Kidney (tissue), 14 donors: ENCODE data around the gene AP2A2. TPM values are rescaled to one million over a fixed set of nuclear protein-coding genes. Genes with fewer than 3 reads are reported as not detected.

Source experiments
- DNase-seq, 5 donors: peaks; one replicate each; pipeline ENCODE4 v3.0.0-alpha.2; 2013 to 2020
- FAIRE-seq: peaks from 2 replicates; lab custom pipeline; 2012; peaks lifted over from hg19 to GRCh38; lab: Jason Lieb, UNC
- H3K27ac ChIP-seq, 2 donors: one replicate each; pipeline ENCODE4 v1.7.0; 2013; ENCODE audit warnings: low read depth in 2 of 2, low read length in 2 of 2, inconsistent platforms in 1 of 2
- H3K27me3 ChIP-seq: one replicate; pipeline ENCODE4 v1.7.1; 2013; ENCODE audit warnings: low read length, inconsistent platforms; ENCODE audit not compliant: control insufficient read depth, insufficient read depth
- H3K36me3 ChIP-seq, 3 donors: one replicate each; pipeline versions ENCODE4 v1.7.0 to v1.7.1; 2013; ENCODE audit warnings: low read length in 3 of 3, control low read depth in 1 of 3, inconsistent platforms in 1 of 3; ENCODE audit not compliant: insufficient read depth in 3 of 3, control insufficient read depth in 2 of 3
- H3K4me1 ChIP-seq, 3 donors: one replicate each; pipeline versions ENCODE4 v1.7.0 to v1.7.1; 2013; ENCODE audit warnings: low read length in 3 of 3, inconsistent platforms in 1 of 3, low read depth in 1 of 3; ENCODE audit not compliant: control insufficient read depth in 2 of 3, insufficient read depth in 2 of 3
- H3K4me3 ChIP-seq, 3 donors: one replicate each; pipeline versions ENCODE4 v1.7.0 to v1.8.1; 2013; ENCODE audit warnings: low read length in 3 of 3, control low read depth in 1 of 3, inconsistent platforms in 1 of 3
- H3K9ac ChIP-seq, 3 donors: one replicate each; pipeline versions ENCODE4 v1.7.0 to v1.7.1; 2013; ENCODE audit warnings: low read length in 3 of 3, control low read depth in 1 of 3, inconsistent platforms in 1 of 3
- H3K9me3 ChIP-seq, 3 donors: one replicate each; pipeline versions ENCODE4 v1.7.0 to v1.7.1; 2013; ENCODE audit warnings: low read length in 3 of 3, control low read depth in 1 of 3, inconsistent platforms in 1 of 3; ENCODE audit not compliant: control insufficient read depth in 2 of 3, insufficient read depth in 1 of 3
- intact Hi-C: fragments of 100-400 bp; cut with DNase I; formaldehyde crosslinking; loops from one replicate; pipeline ENCODE4 v1.11.1; 2022
- polyA plus RNA-seq: library from polyadenylated mRNA; stranded (reverse); fragments of 350-450 nt; fragmentation: Illumina TruSeq; extraction: RNeasy Lipid Tissue Mini Kit (QIAGEN cat#74804); gene quantifications from one replicate; pipeline ENCODE4 v1.2.3, GENCODE V29; 2014; ENCODE audit warnings: low read depth, low replicate concordance; ENCODE audit not compliant: insufficient read depth
- total RNA-seq: library from RNA; stranded (reverse); fragmentation: NEBNext Ultra II Directional; extraction: Animal tissue kit (Norgen Biotek cat#: 25700); gene quantifications from one replicate; pipeline ENCODE4 v1.2.1, GENCODE V29; 2021
- TF ChIP-seq, protein P1 (sequence below): IDR thresholded peaks from 3 replicates; pipeline ENCODE4 v1.5.1; 2012; ENCODE audit warnings: mild to moderate bottlenecking, moderate library complexity, borderline replicate concordance; ENCODE audit not compliant: insufficient read depth; ENCODE audit errors: extremely low read depth
- donor health status: control.
- donor health status: control.
- donor health status: control.
- donor health status: control.
- donor health status: control.
- donor health status: DM: yes; HTN: yes; CAD: no.
- donor health status: Normal renal cell carcinoma (clear cell type).

AP2A2 gene
- total and polyA plus RNA-seq, 2 donors from 2014 or later, result 76.5 to 144 TPM

DNA sequence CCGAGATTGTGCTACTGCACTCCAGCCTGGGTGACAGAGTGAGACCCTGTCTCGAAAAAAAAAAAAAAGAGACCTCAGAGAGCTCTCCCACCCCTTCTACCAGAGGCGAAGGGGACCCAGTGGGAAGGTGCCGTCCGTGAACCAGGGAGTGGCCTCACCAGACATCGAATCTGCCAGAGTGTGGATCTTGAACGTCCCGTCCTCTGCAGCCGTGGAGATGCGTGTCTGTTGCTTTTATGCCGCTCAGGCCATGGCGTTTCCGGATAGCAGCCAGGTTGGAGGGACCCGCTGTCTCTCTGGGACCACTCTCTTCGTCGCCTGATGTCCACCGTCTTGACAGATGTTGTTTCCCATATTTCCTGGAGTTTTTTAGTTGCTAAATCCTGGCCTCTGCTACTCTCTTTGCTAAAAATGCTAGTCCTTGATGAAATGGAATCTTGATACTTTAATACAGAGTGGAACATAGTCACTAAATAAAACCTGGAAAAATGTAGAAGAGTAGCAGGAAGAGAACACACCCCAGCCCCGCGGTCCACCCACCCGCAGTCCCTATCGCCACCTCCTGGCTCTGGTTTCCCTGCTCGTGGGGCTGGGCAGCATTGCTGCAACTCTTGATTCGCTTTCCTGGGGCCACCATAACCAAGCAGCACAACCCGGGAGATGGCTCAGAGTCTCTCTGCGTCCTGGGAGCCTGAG lies 122.9 kb downstream of the AP2A2 start:
- intact Hi-C loops, result loop anchor here (10.0 kb wide), 1 partner anchor 194 kb away; no protein-coding TSS in a partner anchor
- H3K4me1 ChIP-seq, result peaks cover 0 to 6% (median 0%) of the 10 kb centered on the region in 3 donors
- FAIRE-seq, result no peak
- no peaks in the 10 kb centered on the region for H3K27me3 ChIP-seq
- H3K9ac ChIP-seq, result no peak overlapping the region
- DNase-seq, result peak in 2 of 5 donors; percentile 29 to 54
- H3K9me3 ChIP-seq, result peaks cover 0 to 5% (median 0%) of the 10 kb centered on the region in 3 donors
- H3K4me3 ChIP-seq, result no peak overlapping the region
- no peaks in the 10 kb centered on the region for H3K36me3 ChIP-seq
- TF ChIP-seq, protein P1, sequence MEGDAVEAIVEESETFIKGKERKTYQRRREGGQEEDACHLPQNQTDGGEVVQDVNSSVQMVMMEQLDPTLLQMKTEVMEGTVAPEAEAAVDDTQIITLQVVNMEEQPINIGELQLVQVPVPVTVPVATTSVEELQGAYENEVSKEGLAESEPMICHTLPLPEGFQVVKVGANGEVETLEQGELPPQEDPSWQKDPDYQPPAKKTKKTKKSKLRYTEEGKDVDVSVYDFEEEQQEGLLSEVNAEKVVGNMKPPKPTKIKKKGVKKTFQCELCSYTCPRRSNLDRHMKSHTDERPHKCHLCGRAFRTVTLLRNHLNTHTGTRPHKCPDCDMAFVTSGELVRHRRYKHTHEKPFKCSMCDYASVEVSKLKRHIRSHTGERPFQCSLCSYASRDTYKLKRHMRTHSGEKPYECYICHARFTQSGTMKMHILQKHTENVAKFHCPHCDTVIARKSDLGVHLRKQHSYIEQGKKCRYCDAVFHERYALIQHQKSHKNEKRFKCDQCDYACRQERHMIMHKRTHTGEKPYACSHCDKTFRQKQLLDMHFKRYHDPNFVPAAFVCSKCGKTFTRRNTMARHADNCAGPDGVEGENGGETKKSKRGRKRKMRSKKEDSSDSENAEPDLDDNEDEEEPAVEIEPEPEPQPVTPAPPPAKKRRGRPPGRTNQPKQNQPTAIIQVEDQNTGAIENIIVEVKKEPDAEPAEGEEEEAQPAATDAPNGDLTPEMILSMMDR, result no peak
- H3K27ac ChIP-seq, result no peak overlapping the region

- Histone ChIP-seq H3K4me3 (no peak overlapping the region), H3K9me3 (peaks cover 0 to 5% (median 0%) of the 10 kb centered on the region in 3 donors), H3K27ac (no peak overlapping the region), H3K36me3 (no peaks in the 10 kb centered on the region), H3K27me3 (no peaks in the 10 kb centered on the region), H3K4me1 (peaks cover 0 to 2% (median 0%) of the 10 kb centered on the region in 3 donors), H3K9ac (no peak overlapping the region)
- FAIRE-seq, result no peak
- TF ChIP-seq, protein P1, result no peak
- peak in 2 of 5 donors; percentile 32 to 61 for DNase-seq
- intact Hi-C loops, result loop anchor here (10.0 kb wide), 1 partner anchor 194 kb away; no protein-coding TSS in a partner anchor
Measured at GRCh38 chr11:1049071-1049405, 123.4 kb downstream of the AP2A2 start.

DNA sequence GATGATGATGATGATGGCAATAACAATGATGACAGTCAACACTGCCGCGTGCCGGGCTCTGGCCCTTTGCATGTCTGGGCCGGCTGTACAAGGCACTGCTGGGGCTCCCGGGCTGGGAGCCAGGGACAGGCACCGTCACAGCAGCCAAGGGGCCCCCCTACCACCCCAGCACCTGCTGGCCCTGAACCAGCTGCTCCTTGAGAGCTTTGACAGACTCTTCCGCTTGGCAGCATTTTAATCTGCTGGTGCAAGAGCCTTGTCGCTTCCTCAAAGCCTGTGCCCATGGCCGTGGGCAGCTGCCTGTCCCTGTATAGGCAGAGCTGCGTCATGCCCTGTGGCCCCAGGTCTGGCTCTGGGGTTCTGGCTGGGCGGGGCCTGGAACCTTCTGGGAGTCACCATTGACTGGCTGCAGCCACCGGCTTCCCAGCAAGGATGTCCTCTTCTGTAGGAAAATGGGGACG lies 123.8 kb downstream of the AP2A2 start:
- H3K27ac ChIP-seq, result no peak overlapping the region

More for the DNA sequence above, 123.8 kb downstream of the AP2A2 start:
- intact Hi-C loops, result loop anchor here (10.0 kb wide), 1 partner anchor 195 kb away; no protein-coding TSS in a partner anchor
- no peak overlapping the region for H3K4me3 ChIP-seq
- no peak for FAIRE-seq
- peaks cover 0 to 2% (median 0%) of the 10 kb centered on the region in 3 donors for H3K4me1 ChIP-seq
- H3K9me3 ChIP-seq, result peaks cover 0 to 5% (median 0%) of the 10 kb centered on the region in 3 donors
- H3K9ac ChIP-seq, result no peak overlapping the region
- peak in 2 of 5 donors; percentile 36 to 68 for DNase-seq
- H3K36me3 ChIP-seq, result no peaks in the 10 kb centered on the region
- TF ChIP-seq, protein P1, result no peak
- no peaks in the 10 kb centered on the region for H3K27me3 ChIP-seq
